Kidney (tissue), 14 donors: ENCODE results near the gene IL15. TPM values are rescaled to one million over a fixed set of nuclear protein-coding genes. Genes with fewer than 3 reads are reported as not detected.
A peak's percentile ranks its signal among the peaks of the same experiment; 100 is the strongest.

ENCODE experiments used
- DNase-seq, 5 donors: peaks; one replicate each; pipeline ENCODE4 v3.0.0-alpha.2; 2013 to 2020
- FAIRE-seq: peaks from 2 replicates; lab custom pipeline; 2012; peaks lifted over from hg19 to GRCh38; lab: Jason Lieb, UNC
- H3K27ac ChIP-seq, 2 donors: one replicate each; pipeline ENCODE4 v1.7.0; 2013; ENCODE audit warnings: low read depth in 2 of 2, low read length in 2 of 2, inconsistent platforms in 1 of 2
- H3K27me3 ChIP-seq: one replicate; pipeline ENCODE4 v1.7.1; 2013; ENCODE audit warnings: low read length, inconsistent platforms; ENCODE audit not compliant: control insufficient read depth, insufficient read depth
- H3K36me3 ChIP-seq, 3 donors: one replicate each; pipeline versions ENCODE4 v1.7.0 to v1.7.1; 2013; ENCODE audit warnings: low read length in 3 of 3, control low read depth in 1 of 3, inconsistent platforms in 1 of 3; ENCODE audit not compliant: insufficient read depth in 3 of 3, control insufficient read depth in 2 of 3
- H3K4me1 ChIP-seq, 3 donors: one replicate each; pipeline versions ENCODE4 v1.7.0 to v1.7.1; 2013; ENCODE audit warnings: low read length in 3 of 3, inconsistent platforms in 1 of 3, low read depth in 1 of 3; ENCODE audit not compliant: control insufficient read depth in 2 of 3, insufficient read depth in 2 of 3
- H3K4me3 ChIP-seq, 3 donors: one replicate each; pipeline versions ENCODE4 v1.7.0 to v1.8.1; 2013; ENCODE audit warnings: low read length in 3 of 3, control low read depth in 1 of 3, inconsistent platforms in 1 of 3
- H3K9ac ChIP-seq, 3 donors: one replicate each; pipeline versions ENCODE4 v1.7.0 to v1.7.1; 2013; ENCODE audit warnings: low read length in 3 of 3, control low read depth in 1 of 3, inconsistent platforms in 1 of 3
- H3K9me3 ChIP-seq, 3 donors: one replicate each; pipeline versions ENCODE4 v1.7.0 to v1.7.1; 2013; ENCODE audit warnings: low read length in 3 of 3, control low read depth in 1 of 3, inconsistent platforms in 1 of 3; ENCODE audit not compliant: control insufficient read depth in 2 of 3, insufficient read depth in 1 of 3
- CTCF ChIP-seq: IDR thresholded peaks from 3 replicates; pipeline ENCODE4 v1.5.1; 2012; ENCODE audit warnings: mild to moderate bottlenecking, moderate library complexity, borderline replicate concordance; ENCODE audit not compliant: insufficient read depth; ENCODE audit errors: extremely low read depth
- intact Hi-C: fragments of 100-400 bp; cut with DNase I; formaldehyde crosslinking; loops from one replicate; pipeline ENCODE4 v1.11.1; 2022
- polyA plus RNA-seq: library from polyadenylated mRNA; stranded (reverse); fragments of 350-450 nt; fragmentation: Illumina TruSeq; extraction: RNeasy Lipid Tissue Mini Kit (QIAGEN cat#74804); gene quantifications from one replicate; pipeline ENCODE4 v1.2.3, GENCODE V29; 2014; ENCODE audit warnings: low read depth, low replicate concordance; ENCODE audit not compliant: insufficient read depth
- total RNA-seq: library from RNA; stranded (reverse); fragmentation: NEBNext Ultra II Directional; extraction: Animal tissue kit (Norgen Biotek cat#: 25700); gene quantifications from one replicate; pipeline ENCODE4 v1.2.1, GENCODE V29; 2021
- donor health status: control.
- donor health status: control.
- donor health status: control.
- donor health status: control.
- donor health status: control.
- donor health status: DM: yes; HTN: yes; CAD: no.
- donor health status: Normal renal cell carcinoma (clear cell type).

IL15 gene
- total and polyA plus RNA-seq, 2 donors from 2014 or later: 4.8 to 6.4 TPM

- Histone ChIP-seq H3K36me3 (no peaks in the 10 kb centered on the region), H3K4me3 (no peak overlapping the region)
Observed at GRCh38 chr4:141706445-141706844, 70.1 kb downstream of the IL15 start.

GRCh38 chr4:141711211-141711610, 74.8 kb downstream of the IL15 start:
- intact Hi-C loops: no loop called here
- TF ChIP-seq CTCF: peak; percentile 50

More at GRCh38 chr4:141706445-141706844, 70.1 kb downstream of the IL15 start:
- intact Hi-C loops: no loop called here
- no peak overlapping the region for H3K9ac ChIP-seq
- no peaks in the 10 kb centered on the region for H3K4me1 ChIP-seq
- H3K27ac ChIP-seq: no peak overlapping the region
- TF ChIP-seq CTCF: no peak
- no peaks in the 10 kb centered on the region for H3K9me3 ChIP-seq
- no peaks in the 10 kb centered on the region for H3K27me3 ChIP-seq
- DNase-seq (no peak), FAIRE-seq (no peak)

GRCh38 chr4:141713185-141713584, 76.8 kb downstream of the IL15 start:
- FAIRE-seq: no peak
- no peak for TF ChIP-seq CTCF

More at GRCh38 chr4:141711211-141711610, 74.8 kb downstream of the IL15 start:
- no peak overlapping the region for H3K9ac ChIP-seq
- no peaks in the 10 kb centered on the region for H3K9me3 ChIP-seq
- H3K4me3 ChIP-seq: no peak overlapping the region
- H3K36me3 ChIP-seq: no peaks in the 10 kb centered on the region
- FAIRE-seq: no peak
- DNase-seq: peak in 1 of 5 donors; percentile 7
- no peaks in the 10 kb centered on the region for H3K4me1 ChIP-seq
- no peak overlapping the region for H3K27ac ChIP-seq
- H3K27me3 ChIP-seq: no peaks in the 10 kb centered on the region

More at GRCh38 chr4:141713185-141713584, 76.8 kb downstream of the IL15 start:
- no peaks in the 10 kb centered on the region for H3K4me1 ChIP-seq
- no peak for DNase-seq
- H3K9me3 ChIP-seq: no peaks in the 10 kb centered on the region
- no peaks in the 10 kb centered on the region for H3K27me3 ChIP-seq
- H3K36me3 ChIP-seq: no peaks in the 10 kb centered on the region
- no peak overlapping the region for H3K9ac ChIP-seq
- H3K27ac ChIP-seq: no peak overlapping the region
- no peak overlapping the region for H3K4me3 ChIP-seq
- intact Hi-C loops: no loop called here
